ENCODE measurements around the gene SSBP2. TPM values are rescaled to one million over a fixed set of nuclear protein-coding genes. Genes with fewer than 3 reads are reported as not detected.

SSBP2 gene
- total and polyA plus RNA-seq, 8 donors, result 0.87 to 86.2 (median 24.6) TPM

DNA sequence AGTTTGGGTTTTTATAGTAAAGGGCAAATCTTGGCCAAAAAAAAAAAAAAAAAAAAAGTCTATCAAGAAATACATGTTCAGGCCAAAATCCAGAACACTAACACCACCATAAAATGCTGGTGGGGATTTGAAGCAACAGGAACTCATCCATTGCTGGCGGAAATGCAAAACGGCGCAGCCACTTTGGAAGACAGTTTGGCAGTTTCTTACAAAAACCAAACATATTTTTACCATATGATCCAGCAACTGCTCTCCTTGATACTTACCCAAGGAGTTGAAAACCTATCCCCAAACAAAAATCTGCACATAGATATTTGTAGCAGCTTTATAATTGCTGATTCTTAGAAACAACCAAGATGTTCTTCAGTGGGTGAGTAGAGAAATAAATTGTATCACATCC, 203.9 kb downstream of the SSBP2 start:
- TF ChIP-seq POLR2A (IDR thresholded peaks at IDR 0.05) (no peak), EP300 (IDR thresholded peaks at IDR 0.05) (no peak), POLR2AphosphoS5 (IDR thresholded peaks at IDR 0.05) (no peak)
- TF ChIP-seq, protein P1, sequence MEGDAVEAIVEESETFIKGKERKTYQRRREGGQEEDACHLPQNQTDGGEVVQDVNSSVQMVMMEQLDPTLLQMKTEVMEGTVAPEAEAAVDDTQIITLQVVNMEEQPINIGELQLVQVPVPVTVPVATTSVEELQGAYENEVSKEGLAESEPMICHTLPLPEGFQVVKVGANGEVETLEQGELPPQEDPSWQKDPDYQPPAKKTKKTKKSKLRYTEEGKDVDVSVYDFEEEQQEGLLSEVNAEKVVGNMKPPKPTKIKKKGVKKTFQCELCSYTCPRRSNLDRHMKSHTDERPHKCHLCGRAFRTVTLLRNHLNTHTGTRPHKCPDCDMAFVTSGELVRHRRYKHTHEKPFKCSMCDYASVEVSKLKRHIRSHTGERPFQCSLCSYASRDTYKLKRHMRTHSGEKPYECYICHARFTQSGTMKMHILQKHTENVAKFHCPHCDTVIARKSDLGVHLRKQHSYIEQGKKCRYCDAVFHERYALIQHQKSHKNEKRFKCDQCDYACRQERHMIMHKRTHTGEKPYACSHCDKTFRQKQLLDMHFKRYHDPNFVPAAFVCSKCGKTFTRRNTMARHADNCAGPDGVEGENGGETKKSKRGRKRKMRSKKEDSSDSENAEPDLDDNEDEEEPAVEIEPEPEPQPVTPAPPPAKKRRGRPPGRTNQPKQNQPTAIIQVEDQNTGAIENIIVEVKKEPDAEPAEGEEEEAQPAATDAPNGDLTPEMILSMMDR (IDR thresholded peaks at IDR 0.05), result no peak
- 96 to 99% (median 97%) methylated on average over 3 of the region's 3 CpGs for WGBS, 5 donors

DNA sequence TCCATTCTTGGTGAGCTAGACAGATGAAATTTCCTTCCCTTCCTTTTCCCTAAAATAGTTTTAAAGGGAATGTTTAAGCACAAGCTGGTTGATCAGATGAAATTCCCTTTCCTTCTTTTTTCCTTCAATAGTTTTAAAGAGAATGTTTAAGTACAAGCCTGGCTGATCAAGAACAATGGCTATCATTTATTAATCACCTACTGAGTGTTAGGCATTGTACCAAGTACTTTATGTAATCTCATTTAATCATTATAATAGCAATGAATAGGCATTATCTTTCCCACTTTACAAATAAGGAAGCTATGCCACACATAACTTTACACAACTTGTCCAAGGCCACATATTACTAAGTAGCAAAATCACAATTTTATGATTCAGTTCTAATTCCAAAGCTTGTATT, 205.0 kb downstream of the SSBP2 start:
- Histone ChIP-seq H3K27me3 (no peaks in the 10 kb centered on the region), H3K4me3 (no peak overlapping the region), H3K36me3 (peaks cover 0 to 7% (median 5%) of the 10 kb centered on the region in 4 donors), H3K4me1 (peaks cover 0 to 10% (median 5%) of the 10 kb centered on the region in 4 donors), H3K27ac (peak overlapping the region in 1 of 5 donors; percentile 61), H3K9me3 (no peaks in the 10 kb centered on the region)
- TF ChIP-seq POLR2A (IDR thresholded peaks at IDR 0.05) (no peak), POLR2AphosphoS5 (IDR thresholded peaks at IDR 0.05) (no peak), EP300 (IDR thresholded peaks at IDR 0.05) (no peak)
- TF ChIP-seq, protein P1 (IDR thresholded peaks at IDR 0.05), result no peak
- no peak for DNase-seq
- intact Hi-C loops (cut with DNase I; ENCODE audit: low total_unique reads), result no loop called here

More for the DNA sequence above, 203.9 kb downstream of the SSBP2 start:
- no peak overlapping the region for H3K4me3 ChIP-seq
- H3K36me3 ChIP-seq, result peaks cover 0 to 7% (median 5%) of the 10 kb centered on the region in 4 donors
- no peak for DNase-seq
- no peaks in the 10 kb centered on the region for H3K27me3 ChIP-seq
- H3K4me1 ChIP-seq, result peaks cover 0 to 10% (median 5%) of the 10 kb centered on the region in 4 donors
- H3K27ac ChIP-seq, result no peak overlapping the region
- intact Hi-C loops (cut with DNase I; ENCODE audit: low total_unique reads), result no loop called here
- no peaks in the 10 kb centered on the region for H3K9me3 ChIP-seq

DNA sequence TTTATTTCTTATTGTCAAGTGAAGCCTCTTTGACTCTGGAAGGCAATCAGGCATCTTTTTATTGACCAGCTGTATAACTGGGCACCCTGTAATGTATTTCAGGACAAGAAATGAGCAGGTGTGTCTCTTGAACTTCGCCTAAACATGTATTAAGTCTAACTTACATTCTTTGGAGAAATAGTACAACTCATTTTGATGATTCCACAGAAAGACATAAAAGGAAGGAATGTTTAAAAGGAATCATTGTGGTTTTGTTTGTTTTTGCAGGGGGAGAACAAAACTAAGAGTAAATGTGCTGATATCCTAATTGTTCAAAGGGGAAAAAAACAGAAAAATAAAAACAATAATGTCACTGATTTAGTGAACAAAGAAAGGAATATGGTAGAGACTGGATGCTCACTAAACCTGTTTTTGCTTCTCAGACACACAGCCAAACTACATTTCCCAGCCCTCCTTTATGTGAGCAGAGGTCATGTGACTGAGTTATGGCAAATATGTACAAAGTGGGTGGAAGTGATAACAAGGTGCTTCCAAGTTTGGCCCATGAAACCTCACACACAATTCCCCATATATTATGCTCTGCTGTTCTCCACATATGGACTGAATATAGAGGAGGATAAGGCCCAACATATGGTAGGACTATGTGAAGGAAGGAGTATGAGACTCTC, 206.4 kb downstream of the SSBP2 start:
- WGBS, 5 donors, result 85 to 98% (median 90%) methylated on average over 1 of the region's 1 CpG
- intact Hi-C loops (cut with DNase I; ENCODE audit: low total_unique reads), result no loop called here
- H3K27me3 ChIP-seq, result no peaks in the 10 kb centered on the region
- H3K36me3 ChIP-seq, result peaks cover 0 to 7% (median 2%) of the 10 kb centered on the region in 4 donors
- H3K4me1 ChIP-seq, result peaks cover 0 to 10% (median 5%) of the 10 kb centered on the region in 4 donors
- H3K27ac ChIP-seq, result no peak overlapping the region
- peak in 1 of 2 donors; percentile 87 for DNase-seq
- H3K9me3 ChIP-seq, result no peaks in the 10 kb centered on the region
- H3K4me3 ChIP-seq, result no peak overlapping the region
- TF ChIP-seq EP300 (IDR thresholded peaks at IDR 0.05) (no peak), POLR2AphosphoS5 (IDR thresholded peaks at IDR 0.05) (peak in 2 of 3 donors; percentile 33 to 65)

DNA sequence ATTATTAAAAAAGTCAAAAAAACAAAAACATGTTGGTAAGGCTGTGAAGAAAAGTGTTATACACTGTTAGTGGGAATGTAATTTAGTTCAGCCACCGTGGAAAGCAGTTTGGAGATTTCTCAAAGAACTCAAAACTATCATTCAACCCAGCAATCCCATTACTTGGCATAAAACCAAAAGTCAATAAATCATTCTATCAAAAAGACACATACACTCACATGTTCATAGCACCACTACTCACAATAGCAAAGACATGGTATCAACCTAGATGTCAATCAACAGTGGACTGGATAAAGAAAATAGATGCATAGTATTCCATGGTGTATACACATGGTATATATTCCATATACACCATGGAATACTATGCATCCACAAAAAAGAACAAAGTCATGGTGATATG, 208.7 kb downstream of the SSBP2 start:
- no peak overlapping the region for H3K27ac ChIP-seq
- H3K36me3 ChIP-seq, result peaks cover 0 to 3% (median 0%) of the 10 kb centered on the region in 4 donors
- intact Hi-C loops (cut with DNase I; ENCODE audit: low total_unique reads), result no loop called here
- WGBS, 5 donors, result 88 to 97% (median 93%) methylated on average over 1 of the region's 1 CpG
- DNase-seq, result no peak
- H3K4me3 ChIP-seq, result no peak overlapping the region
- no peaks in the 10 kb centered on the region for H3K27me3 ChIP-seq
- H3K9me3 ChIP-seq, result no peaks in the 10 kb centered on the region
- TF ChIP-seq EP300 (IDR thresholded peaks at IDR 0.05) (no peak), POLR2A (IDR thresholded peaks at IDR 0.05) (no peak), POLR2AphosphoS5 (IDR thresholded peaks at IDR 0.05) (no peak)
- TF ChIP-seq, protein P1 (IDR thresholded peaks at IDR 0.05), result no peak
- peaks cover 0 to 19% (median 9%) of the 10 kb centered on the region in 4 donors for H3K4me1 ChIP-seq

Data from stomach (tissue), 9 donors.